K562 (cell line): ENCODE data around the gene CHTOP. TPM values are rescaled to one million over a fixed set of nuclear protein-coding genes. Genes with fewer than 3 reads are reported as not detected.

Experiments
- ATAC-seq: fragments of 200-7000 bp; cut with Tn5 transposase; 3 replicates; pipeline ENCODE4 v1.9.1; 2020; ENCODE audit warnings: moderate library complexity
- BruUV-seq: library from RNA; stranded (reverse); fragments of 400-500 nt; replicated peaks from 2 replicates; lab custom pipeline; 2021; lab: Mats Ljungman, UMichigan
- CTCF ChIA-PET: fragments of 300-600 bp; formaldehyde crosslinking; extraction: SDS; loops from one replicate; lab custom pipeline; 2021; ENCODE audit warnings: low intra/inter-chr PET ratio; lab: Yijun Ruan, JAX
- POLR2A ChIA-PET: fragments of 300-600, 350-650 bp; sonication (Branson Sonifier 250); formaldehyde crosslinking; extraction: SDS; loops from one replicate; lab custom pipeline; 2021; ENCODE audit warnings: antibody characterized with exemption, inconsistent platforms; lab: Yijun Ruan, JAX
- DNase-seq, 4 experiments: peaks; one replicate each; pipeline versions ENCODE4 v3.0.0 to v3.0.0-alpha.2; 2011 to 2018; ENCODE audit warnings: low spot score in 3 of 4, mixed read lengths in 3 of 4; ENCODE audit errors: extremely low read depth in 1 of 4
- FAIRE-seq: peaks from 2 replicates; lab custom pipeline; 2011; peaks lifted over from hg19 to GRCh38; lab: Jason Lieb, UNC
- H2AFZ ChIP-seq: 2 replicates; pipeline ENCODE4 v1.6.0; 2011; ENCODE audit warnings: low read depth, low read length, control low read depth, inconsistent platforms
- H3K27ac ChIP-seq: fragments of 200-600 bp; 3 replicates; pipeline ENCODE4 v1.8.0; 2011; ENCODE audit warnings: low read depth, mild to moderate bottlenecking, control low read depth, inconsistent platforms, low read length, moderate library complexity, mixed read lengths; ENCODE audit errors: extremely low read depth
- H3K27me3 ChIP-seq, 2 experiments: fragments of 300-600 bp in 1 of 2; 2 replicates in 1 of 2; 3 replicates in 1 of 2; pipeline versions ENCODE4 v1.6.0 to v1.8.0; 2011; ENCODE audit warnings: inconsistent platforms in 2 of 2, low read length in 2 of 2, mild to moderate bottlenecking in 1 of 2, mixed read lengths in 1 of 2, moderate library complexity in 1 of 2; ENCODE audit not compliant: control insufficient read depth in 2 of 2, insufficient read depth in 2 of 2
- H3K36me3 ChIP-seq: fragments of 300-600 bp; 3 replicates; pipeline ENCODE4 v1.8.0; 2011; ENCODE audit warnings: mild to moderate bottlenecking, low read length, inconsistent platforms; ENCODE audit not compliant: control insufficient read depth, insufficient read depth
- H3K4me1 ChIP-seq, 2 experiments: fragments of 200-600 bp in 1 of 2; replicated peaks in 1 of 2; 2 replicates in 1 of 2; 3 replicates in 1 of 2; pipeline versions ENCODE4 v1.5.1 to v1.8.0; 2011; ENCODE audit warnings: inconsistent platforms in 2 of 2, low read length in 2 of 2, mild to moderate bottlenecking in 1 of 2, mixed read lengths in 1 of 2, moderate library complexity in 1 of 2; ENCODE audit not compliant: control insufficient read depth in 2 of 2, insufficient read depth in 2 of 2
- H3K4me2 ChIP-seq: 2 replicates; pipeline ENCODE4 v1.6.1; 2011; ENCODE audit warnings: low read length, control low read depth, inconsistent platforms, mixed read lengths; ENCODE audit not compliant: insufficient read depth
- H3K4me3 ChIP-seq: fragments of 200-600 bp; sonication (generic), shearing (Covaris generic); 2 replicates; pipeline ENCODE4 v1.5.1; 2016; ENCODE audit warnings: control low read depth, inconsistent platforms
- H3K79me2 ChIP-seq: fragments of 200-600 bp; 3 replicates; pipeline ENCODE4 v1.8.0; 2011; ENCODE audit warnings: low read length, inconsistent platforms; ENCODE audit not compliant: control insufficient read depth, insufficient read depth
- H3K9ac ChIP-seq, 2 experiments: 2 replicates each; pipeline versions ENCODE4 v1.6.0 to v1.6.1; 2011; ENCODE audit warnings: low read depth in 2 of 2, low read length in 2 of 2, control low read depth in 1 of 2, inconsistent platforms in 1 of 2, mild to moderate bottlenecking in 1 of 2, mixed read lengths in 1 of 2; ENCODE audit not compliant: insufficient read depth in 1 of 2
- H3K9me1 ChIP-seq: one replicate; pipeline ENCODE4 v1.6.0; 2011; ENCODE audit warnings: inconsistent platforms, mild to moderate bottlenecking, low read length, moderate library complexity; ENCODE audit not compliant: control insufficient read depth, insufficient read depth
- H3K9me3 ChIP-seq: replicated peaks from 2 replicates; pipeline ENCODE4 v1.5.1; 2011; ENCODE audit warnings: low read depth, low read length, inconsistent platforms; ENCODE audit not compliant: control insufficient read depth, insufficient read depth
- H4K20me1 ChIP-seq: replicated peaks from 2 replicates; pipeline ENCODE4 v1.6.1; 2011; ENCODE audit warnings: low read length, inconsistent platforms, mixed read lengths; ENCODE audit not compliant: control insufficient read depth, insufficient read depth
- ATF7 ChIP-seq: fragments of 450-650 bp; IDR thresholded peaks from 2 replicates; pipeline ENCODE4 v1.7.1; 2014; ENCODE audit warnings: mild to moderate bottlenecking, moderate library complexity
- CAMTA2 ChIP-seq: fragments of 250-450 bp; sonication (Bioruptor Pico); conservative IDR thresholded peaks from 2 replicates; pipeline ENCODE4 v1.5.1; 2022
- CBFA2T2 ChIP-seq: fragments of 450-650 bp; conservative IDR thresholded peaks from 2 replicates; pipeline ENCODE4 v1.6.1; 2017; ENCODE audit warnings: mild to moderate bottlenecking
- FIP1L1 ChIP-seq: fragments of 200-400 bp; formaldehyde crosslinking; IDR thresholded peaks from 2 replicates; pipeline ENCODE4 v1.6.1; 2018; ENCODE audit warnings: mild to moderate bottlenecking, low read depth, low read length; ENCODE audit not compliant: poor library complexity, severe bottlenecking
- FOXP1 ChIP-seq: sonication (generic); formaldehyde crosslinking; IDR thresholded peaks from 2 replicates; pipeline ENCODE4 v1.8.0; 2022; ENCODE audit warnings: mild to moderate bottlenecking, missing genetic modification reagents
- PRMT5 ChIP-seq: sonication (generic); formaldehyde crosslinking; IDR thresholded peaks from 2 replicates; pipeline ENCODE4 v1.5.0; 2020; ENCODE audit warnings: missing genetic modification reagents
- RBBP5 ChIP-seq: fragments of 200-600 bp; sonication (generic); IDR thresholded peaks from 2 replicates; pipeline ENCODE4 v1.6.1; 2012; ENCODE audit warnings: borderline replicate concordance, mild to moderate bottlenecking, low read length, control low read depth, inconsistent platforms; ENCODE audit not compliant: insufficient read depth, poor library complexity, severe bottlenecking
- RFX1 ChIP-seq: fragments of 450-650 bp; IDR thresholded peaks from 2 replicates; pipeline ENCODE4 v1.6.1; 2016; ENCODE audit warnings: mild to moderate bottlenecking, moderate library complexity
- SNAPC5 ChIP-seq: fragments of 250-450 bp; sonication (Bioruptor Pico); IDR thresholded peaks from 2 replicates; pipeline ENCODE4 v1.8.0; 2021; ENCODE audit warnings: moderate library complexity, mild to moderate bottlenecking, inconsistent platforms
- ZBTB1 ChIP-seq: sonication (generic); formaldehyde crosslinking; IDR thresholded peaks from 2 replicates; pipeline ENCODE4 v1.8.1; 2023; ENCODE audit warnings: missing genetic modification reagents, low read depth, mild to moderate bottlenecking, borderline replicate concordance
- ZKSCAN1 ChIP-seq: fragments of 150-350 bp; IDR thresholded peaks from 2 replicates; pipeline ENCODE4 v1.6.1; 2016; ENCODE audit warnings: low read depth, low read length
- ZNF12 ChIP-seq: sonication (generic); formaldehyde crosslinking; IDR thresholded peaks from 2 replicates; pipeline ENCODE4 v1.4.0; 2020; ENCODE audit warnings: mild to moderate bottlenecking, missing genetic modification reagents
- ZNF282 ChIP-seq: sonication (generic); formaldehyde crosslinking; IDR thresholded peaks from 2 replicates; pipeline ENCODE4 v1.8.1; 2023; ENCODE audit warnings: missing genetic modification reagents
- ZNF318 ChIP-seq, 2 experiments: fragments of 450-650 bp; IDR thresholded peaks; 2 replicates each; pipeline ENCODE4 v1.6.1; 2016; ENCODE audit warnings: mild to moderate bottlenecking in 2 of 2, borderline replicate concordance in 1 of 2, low read depth in 1 of 2, moderate library complexity in 1 of 2
- ZNF695 ChIP-seq: fragments of 450-650 bp; formaldehyde crosslinking; IDR thresholded peaks from 2 replicates; pipeline ENCODE4 v1.4.0; 2020; ENCODE audit warnings: mild to moderate bottlenecking, moderate library complexity
- WGBS: fragments of 100-300 bp; shearing (Covaris generic); methylation state at CpG from one replicate; pipeline ENCODE4 v1.1.6; 2016; ENCODE audit warnings: low coverage, mixed read lengths; ENCODE audit not compliant: insufficient coverage; ENCODE audit errors: missing lambda C conversion rate; 5-methylcytosine and 5-hydroxymethylcytosine counted together
- in situ Hi-C: fragments of 300-500 bp; cut with MboI; formaldehyde crosslinking; loops from 4 replicates; pipeline ENCODE4 v1.15.0; 2018; ENCODE audit warnings: inconsistent platforms, mixed read lengths
- intact Hi-C: fragments of 100-400 bp; cut with micrococcal nuclease; formaldehyde crosslinking; loops from 2 replicates; pipeline ENCODE4 v1.14.2; 2022
- polyA plus RNA-seq, 8 experiments: library from polyadenylated mRNA; depleted of rRNA in 4 of 8; stranded (reverse) in 5 of 8; unstranded in 3 of 8; fragments of >200 nt; fragmentation: Nextera tagmentation in 2 of 8; fragmentation: Illumina TruSeq in 1 of 8; extraction: Ambion mirVana in 2 of 8; extraction: Trizol in 1 of 8; gene quantifications; 2 replicates each; pipeline versions ENCODE4 v1.2.1 to v1.2.3, GENCODE V29; 2011 to 2014; ENCODE audit warnings: inconsistent platforms in 1 of 8, missing spikeins in 1 of 8
- total RNA-seq, 7 experiments: library from RNA; depleted of rRNA in 6 of 7; stranded (reverse); fragments of >200 nt in 6 of 7; fragmentation: Illumina TruSeq in 2 of 7; extraction: Trizol in 2 of 7; gene quantifications; 2 replicates each; pipeline versions ENCODE4 v1.2.1 to v1.2.3, GENCODE V29; 2011 to 2021; ENCODE audit warnings: low replicate concordance in 1 of 7

CHTOP gene
- total and polyA plus RNA-seq, 9 of the 15 experiments (the other 6 are each of a cell fraction or from before 2014, with no cell fraction given): 10.2 to 91.8 (median 60.8) TPM

GRCh38 chr1:153624965-153625611, 8.8 kb upstream of the CHTOP start:
- Histone ChIP-seq H3K4me3 (no peak overlapping the region), H3K4me1 (peaks cover 26 to 44% of the 10 kb centered on the region in 2 experiments), H3K27me3 (no peaks in the 10 kb centered on the region), H3K9ac (no peak overlapping the region), H3K36me3 (peaks cover 9% of the 10 kb centered on the region; the same call in 2 of the 3 replicates), H3K9me3 (no peaks in the 10 kb centered on the region), H2AFZ (no peak overlapping the region), H3K9me1 (no peaks in the 10 kb centered on the region), H4K20me1 (no peaks in the 10 kb centered on the region), H3K79me2 (peaks cover 6% of the 10 kb centered on the region; the same call in 1 of the 3 replicates), H3K4me2 (no peak overlapping the region), H3K27ac (no peak overlapping the region)
- intact Hi-C loops: no loop called here
- CTCF ChIA-PET: no interaction called here
- FAIRE-seq (no peak), ATAC-seq (no peak), DNase-seq (no peak)
- BruUV-seq: no TSS peak
- 80% methylated on average over 10 of the region's 10 CpGs for WGBS
- in situ Hi-C loops: no loop called here
- POLR2A ChIA-PET: interaction anchor here (1.4 to 3.8 kb wide), 7 partner anchors 8 to 109 kb away, joined by 3 to 70 read pairs (median 11); partner anchors contain the start of genes CHTOP, S100A14 and S100A5
- no peak for TF ChIP-seq FOXP1 (CRISPR knock-in tag)
- no peak for TF ChIP-seq RFX1
- TF ChIP-seq ZNF695 (CRISPR knock-in tag): no peak
- TF ChIP-seq CBFA2T2: no peak
- no peak for TF ChIP-seq ZNF282
- no peak for TF ChIP-seq FIP1L1
- TF ChIP-seq CAMTA2 (CRISPR knock-in tag): no peak
- no peak for TF ChIP-seq ZNF12
- no peak for TF ChIP-seq RBBP5
- no peak for TF ChIP-seq ZNF318 (IDR thresholded peaks at IDR 0.05; ENCODE audit: borderline replicate concordance in 1 of 2, low read depth in 1 of 2)
- TF ChIP-seq ZKSCAN1: no peak
- no peak for TF ChIP-seq ZBTB1
- no peak for TF ChIP-seq PRMT5
- TF ChIP-seq ATF7: no peak
- TF ChIP-seq SNAPC5 (CRISPR knock-in tag): no peak
